ENCODE data around the gene SMAGP.
A peak's percentile ranks its signal among the peaks of the same experiment; 100 is the strongest.
"Not testable (repeated sequence)": the region's sequence is repeated elsewhere in the genome, so short reads cannot be mapped to it uniquely, and the experiment has no call there.

SMAGP gene

DNA sequence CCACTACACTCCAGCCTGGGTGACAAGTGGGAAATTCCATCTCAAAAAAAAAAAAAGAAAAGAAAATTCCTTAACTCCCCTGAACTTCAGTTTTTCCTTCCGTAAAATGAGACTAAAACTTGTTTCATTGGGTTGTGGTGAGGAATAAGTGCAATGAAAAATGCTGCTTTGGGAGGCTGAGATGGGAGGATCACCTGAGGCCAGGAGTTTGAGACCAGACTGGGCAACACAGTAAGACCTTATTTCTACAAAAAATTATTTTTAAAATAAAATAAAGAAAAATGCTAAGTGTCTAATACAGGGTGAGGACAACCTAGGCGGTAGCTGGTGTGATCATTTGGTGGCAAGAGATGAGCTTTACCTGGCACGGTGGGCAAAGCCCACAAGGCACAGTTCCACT, 6.9 kb downstream of the SMAGP start:
- DNase-seq: no peak

DNA sequence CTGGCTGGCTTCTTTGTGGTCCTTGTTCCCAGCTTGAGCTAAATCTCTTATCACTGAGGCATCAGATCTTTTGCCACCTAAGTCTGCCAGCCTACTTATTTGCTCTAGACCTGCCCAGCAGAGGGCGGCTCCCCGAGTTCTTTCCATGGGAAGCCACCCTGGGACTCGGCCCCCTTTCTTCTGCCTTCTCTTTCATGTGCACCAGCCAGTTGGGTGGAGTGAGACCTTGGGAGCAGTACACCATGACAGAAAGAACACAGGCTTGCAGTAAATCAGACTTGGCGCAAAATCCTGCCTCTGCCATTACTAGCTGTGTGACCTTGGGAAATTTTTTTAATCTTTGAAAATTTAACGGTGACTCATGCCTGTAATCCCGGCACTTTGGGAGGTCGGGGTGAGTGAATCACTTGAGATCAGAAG, 7.4 kb downstream of the SMAGP start:
- DNase-seq: no peak

DNA sequence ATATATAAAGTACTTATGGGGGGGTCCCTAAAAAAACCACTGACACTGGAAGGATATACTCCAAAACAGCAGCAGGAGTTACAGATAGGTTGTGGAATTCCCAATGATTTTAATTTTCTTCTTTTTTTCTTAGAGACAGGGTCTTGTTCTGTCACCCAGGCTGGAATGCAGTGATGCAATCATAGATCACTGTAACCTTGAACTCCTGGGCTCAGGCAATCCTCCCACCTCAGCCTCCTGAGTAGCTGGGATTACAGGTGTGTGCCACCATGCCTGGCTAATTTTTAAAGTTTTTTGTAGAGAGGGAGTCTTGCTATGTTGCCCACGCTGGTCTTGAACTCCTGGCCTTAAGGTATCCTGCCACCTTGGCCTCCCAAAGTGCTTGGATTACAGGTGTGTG, 10.6 kb downstream of the SMAGP start:
- not testable (repeated sequence) for DNase-seq

DNA sequence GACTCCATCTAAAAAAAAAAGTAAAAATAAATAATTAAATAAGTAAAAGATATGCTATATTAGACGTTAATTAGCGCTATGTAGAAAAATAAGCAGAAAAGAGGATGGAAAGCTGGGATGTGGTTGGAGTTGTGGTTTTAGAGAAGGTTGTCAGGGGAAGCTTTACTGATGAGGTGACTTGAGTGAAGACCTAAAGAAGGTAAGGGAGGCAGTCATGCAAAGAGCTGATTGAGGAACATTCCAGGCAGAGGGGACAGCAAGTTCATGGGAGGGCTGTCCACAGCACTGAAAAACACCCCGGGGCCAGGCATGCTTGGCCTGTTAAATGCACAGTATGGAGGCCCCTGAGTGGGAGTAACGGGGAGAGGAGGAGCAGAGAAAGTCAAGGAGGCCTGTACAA, 15.7 kb downstream of the SMAGP start:
- no peak for DNase-seq

DNA sequence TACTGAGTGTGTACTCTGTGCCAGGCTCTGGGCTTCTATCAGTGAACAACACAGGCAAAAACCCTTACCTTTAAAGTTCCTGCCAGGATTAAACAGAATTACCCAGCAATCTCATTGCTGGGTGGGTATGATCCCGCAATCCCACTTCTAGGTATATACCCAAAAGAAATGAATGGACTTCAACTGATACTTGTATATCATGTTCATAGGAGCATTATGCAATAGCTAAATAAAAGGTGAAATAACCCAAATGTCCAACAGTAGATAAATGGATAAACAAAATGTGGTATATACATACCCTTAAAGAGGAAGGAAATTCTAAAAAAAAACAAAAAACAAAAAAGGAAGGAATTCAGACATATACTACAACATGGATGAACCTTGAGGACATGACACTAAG, 16.9 kb downstream of the SMAGP start:
- DNase-seq: no peak

DNA sequence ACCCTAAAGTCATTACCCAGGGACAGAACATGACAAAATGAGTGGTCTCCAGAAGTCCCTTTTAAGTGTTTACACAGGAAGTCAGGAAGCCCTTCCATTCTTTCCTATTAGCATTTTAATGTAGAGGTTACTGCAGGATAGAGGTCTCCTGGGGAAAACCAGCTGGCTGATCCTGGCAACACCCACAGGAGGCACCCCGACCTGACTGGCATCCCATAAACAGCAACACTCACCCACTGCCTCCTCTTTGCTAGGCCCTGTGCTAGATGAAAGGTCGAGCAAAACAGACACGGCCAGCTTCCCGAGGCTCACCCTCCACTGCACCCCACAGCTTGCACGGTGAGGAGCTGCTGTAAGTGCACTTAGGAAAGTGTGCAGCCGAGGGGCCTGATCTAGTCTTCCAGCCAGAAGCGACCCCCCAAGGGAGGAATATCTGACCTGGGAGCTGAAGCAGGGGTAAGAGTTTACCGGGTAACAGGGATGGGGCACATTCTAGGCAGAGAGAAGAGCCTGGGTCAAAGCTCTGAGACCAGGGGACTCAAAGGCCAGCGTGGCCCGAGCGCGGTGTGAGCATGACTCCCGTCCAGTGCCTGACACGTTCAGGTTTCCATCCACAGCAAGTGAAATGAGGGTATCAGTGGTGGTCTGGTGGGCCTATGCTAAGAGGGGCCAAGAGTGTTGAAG, 22.6 kb downstream of the SMAGP start:
- no peak for DNase-seq

DNA sequence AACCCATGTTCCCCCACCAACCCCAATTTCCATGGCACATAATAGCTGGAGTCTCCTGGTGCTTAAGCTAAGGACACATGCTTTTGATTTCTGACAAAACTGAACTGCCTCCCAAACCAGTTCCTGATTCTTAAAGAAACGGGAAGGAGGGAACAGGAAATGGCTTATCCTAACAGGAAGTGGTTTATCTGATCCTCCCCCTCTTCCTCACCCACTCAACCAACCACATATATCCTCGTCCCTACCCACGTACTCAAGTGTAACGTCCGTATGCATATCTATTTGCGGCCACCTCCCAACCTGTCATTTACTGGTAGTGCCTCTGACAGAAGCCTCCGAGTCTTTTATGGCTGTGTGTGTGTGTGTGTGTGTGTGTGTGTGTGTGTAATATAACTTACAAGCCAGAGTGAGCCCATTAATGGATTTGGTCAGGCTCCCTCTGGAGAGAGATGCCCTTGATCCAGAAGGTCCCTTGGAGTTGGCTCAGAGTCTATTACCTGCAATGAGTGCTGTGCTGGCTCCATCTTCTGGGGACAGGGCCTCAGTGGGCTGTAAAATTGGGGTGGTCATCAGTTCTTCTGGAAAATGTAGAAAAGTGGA, 23.9 kb downstream of the SMAGP start:
- DNase-seq: no peak

DNA sequence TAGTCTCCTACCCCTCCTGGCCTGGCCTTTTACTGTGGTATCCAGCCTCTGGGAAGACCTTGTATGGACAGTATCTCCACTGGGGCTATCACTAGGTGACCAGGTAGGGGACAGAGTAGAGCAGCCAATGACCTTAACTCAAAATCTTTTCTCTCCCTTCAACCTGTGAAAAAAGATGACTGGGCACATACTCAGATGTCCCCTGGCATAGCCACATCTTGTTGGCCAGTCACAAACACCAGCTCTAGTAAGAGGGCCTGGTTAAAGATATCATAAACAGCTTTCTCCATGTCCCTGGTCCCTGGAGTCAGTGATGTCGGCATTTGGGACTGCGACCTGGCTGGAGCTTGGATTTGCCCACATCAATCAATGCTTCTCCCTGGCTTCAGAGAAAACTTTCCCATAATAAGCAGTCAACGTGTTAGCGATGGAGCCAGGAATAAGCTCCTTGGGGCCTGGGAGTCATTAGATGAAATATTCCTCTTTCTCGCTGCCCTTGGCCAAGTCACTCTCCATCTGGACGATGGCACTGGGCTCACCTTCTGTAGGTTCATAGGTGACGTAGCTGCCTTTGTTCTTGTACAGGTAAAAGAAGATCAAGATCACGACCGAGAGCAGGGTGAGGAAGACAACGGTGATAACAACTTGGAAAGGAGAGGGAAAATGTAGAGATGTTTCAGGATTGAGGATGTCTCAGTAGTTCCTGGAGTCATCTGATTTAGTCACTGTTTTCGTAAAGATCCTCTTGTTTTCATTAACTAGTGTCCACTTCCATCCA, 24.6 kb downstream of the SMAGP start:
- DNase-seq: no peak

DNA sequence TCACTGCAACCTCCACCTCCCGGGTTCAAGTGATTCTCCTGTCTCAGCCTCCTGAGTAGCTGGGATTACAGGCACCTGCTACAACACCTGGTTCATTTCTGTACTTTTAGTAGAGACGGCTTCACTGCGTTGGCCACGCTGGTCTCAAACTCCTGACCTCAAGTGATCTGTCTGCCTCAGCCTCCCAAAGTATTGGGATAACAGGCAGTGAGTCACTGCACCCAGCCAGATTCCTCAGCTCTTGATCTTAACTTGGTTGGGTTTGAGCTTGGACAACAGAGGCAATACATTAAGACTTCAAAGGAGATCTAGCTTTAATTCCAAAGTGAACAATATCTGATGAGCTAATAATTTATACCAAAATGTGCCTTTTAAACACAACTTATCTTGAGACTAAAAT, 25.9 kb downstream of the SMAGP start:
- no peak for DNase-seq

DNA sequence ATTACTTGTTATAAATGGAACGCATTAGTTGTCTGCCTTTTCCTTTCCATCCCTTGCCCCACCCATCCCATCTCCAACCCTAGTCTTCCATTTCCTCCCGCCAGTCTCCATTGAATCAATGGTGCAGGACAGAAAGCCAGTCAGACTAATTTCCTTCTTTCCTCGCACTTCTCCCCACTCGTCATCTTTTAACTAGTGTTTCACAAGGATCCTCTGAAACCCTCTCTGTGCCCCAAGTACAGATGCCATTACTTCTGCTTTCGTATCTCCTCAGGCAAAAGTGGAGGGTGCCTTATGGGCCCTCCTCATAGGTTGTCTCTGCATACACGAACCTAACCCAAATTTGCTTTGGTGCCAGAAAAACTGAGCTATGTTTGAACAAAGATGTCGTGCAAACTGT, 27.3 kb downstream of the SMAGP start:
- DNase-seq: no peak

DNA sequence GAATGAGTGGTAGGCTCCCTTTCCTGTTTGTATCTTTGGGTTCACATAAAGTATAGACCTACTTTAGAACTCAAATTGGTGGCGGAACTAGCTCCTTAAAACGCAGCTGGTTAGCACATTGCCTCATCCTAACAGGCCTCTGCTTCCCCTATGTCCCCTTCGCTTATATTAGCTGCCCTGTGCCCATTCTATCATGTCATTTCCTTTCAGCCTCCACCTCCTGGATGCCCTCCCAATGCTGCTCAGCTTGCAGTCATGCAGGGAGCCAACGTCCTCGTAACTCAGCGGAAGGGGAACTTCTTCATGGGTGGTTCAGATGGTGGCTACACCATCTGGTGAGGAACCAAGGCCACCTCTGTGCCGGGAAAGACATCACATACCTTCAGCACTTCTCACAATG, 28.1 kb downstream of the SMAGP start:
- DNase-seq: no peak

DNA sequence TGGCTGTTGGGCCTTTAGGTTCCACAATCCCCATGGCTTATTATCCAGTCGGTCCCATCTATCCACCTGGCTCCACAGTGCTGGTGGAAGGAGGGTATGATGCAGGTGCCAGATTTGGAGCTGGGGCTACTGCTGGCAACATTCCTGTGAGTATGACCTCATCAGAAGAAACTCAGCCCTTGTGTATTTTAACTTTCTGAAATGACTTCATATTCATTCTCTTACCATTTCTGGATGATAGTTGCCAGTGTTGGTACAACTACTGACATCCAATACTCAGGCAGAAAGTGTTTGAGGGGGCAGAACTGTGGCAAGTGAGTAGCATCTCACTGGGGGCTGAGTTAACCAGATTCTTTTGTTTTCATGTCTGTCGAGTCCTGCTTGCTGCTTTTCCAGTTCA, 29.2 kb downstream of the SMAGP start:
- DNase-seq: no peak

DNA sequence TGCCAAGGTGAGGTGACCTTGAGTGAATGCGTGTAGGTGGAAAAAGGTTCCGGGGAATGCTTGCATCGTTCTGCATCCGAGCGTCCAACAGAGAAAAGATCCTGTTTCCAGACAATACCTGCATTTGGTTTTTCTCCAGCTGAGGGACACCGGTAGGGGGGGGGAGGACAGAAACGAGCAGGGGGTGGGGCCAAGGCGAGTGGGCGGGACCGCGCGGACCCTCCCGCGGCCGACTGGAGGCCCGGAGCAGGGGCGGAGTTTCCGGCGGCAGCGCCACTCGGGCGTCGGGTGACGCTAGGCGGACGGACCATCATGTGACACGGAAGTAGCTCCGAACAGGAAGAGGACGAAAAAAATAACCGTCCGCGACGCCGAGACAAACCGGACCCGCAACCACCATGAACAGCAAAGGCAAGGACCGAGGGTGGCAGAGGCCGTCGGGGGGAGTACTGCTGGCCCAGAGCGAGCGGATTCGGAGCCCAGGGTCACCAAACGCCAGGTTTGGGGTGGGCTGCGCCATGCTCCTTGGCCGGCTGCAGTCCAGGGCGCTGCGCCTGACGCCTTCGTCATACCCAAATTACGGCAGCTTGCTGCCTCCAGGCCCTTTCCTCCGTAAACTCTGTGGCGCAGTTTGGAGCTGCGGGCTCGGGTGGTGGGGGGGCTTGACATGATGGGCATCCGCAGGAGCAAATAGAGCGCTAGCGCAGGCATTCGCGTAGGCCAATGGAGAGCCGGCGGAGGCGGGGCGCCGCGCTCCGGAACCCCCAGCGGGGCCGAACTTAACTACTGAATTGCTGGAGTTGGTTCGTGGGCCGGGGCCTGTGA, 31.5 kb downstream of the SMAGP start, which contains the start of gene DAZAP2:
DAZAP2 (plus strand) TSS at position 317 of the 825 bp plus-strand sequence; CDS start at position 399, 82 bp downstream.
- peak; percentile 95 for DNase-seq

DNA sequence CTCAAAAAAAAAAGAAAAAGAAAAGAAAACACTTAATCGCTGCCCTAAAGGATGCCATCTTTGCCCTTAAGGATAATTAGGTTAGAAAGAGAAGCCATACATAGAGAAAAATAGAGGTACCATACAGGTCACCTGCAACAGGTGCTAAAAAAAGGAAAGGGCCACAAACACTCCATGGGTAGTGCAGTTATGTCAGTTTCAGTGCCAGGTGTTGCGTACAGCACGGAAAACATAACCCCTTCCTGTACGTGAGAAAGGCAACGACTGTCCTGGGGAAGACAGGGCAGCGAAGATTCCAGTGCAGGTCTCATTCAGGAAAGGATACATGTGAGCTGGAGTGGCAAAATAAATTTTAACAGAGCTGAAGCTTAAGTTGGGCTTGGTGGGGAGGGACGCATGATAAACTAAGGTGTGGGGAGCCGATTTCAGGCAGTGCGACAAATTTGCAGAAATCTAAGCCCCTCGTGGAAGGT, 32.1 kb downstream of the SMAGP start:
- DNase-seq: no peak

DNA sequence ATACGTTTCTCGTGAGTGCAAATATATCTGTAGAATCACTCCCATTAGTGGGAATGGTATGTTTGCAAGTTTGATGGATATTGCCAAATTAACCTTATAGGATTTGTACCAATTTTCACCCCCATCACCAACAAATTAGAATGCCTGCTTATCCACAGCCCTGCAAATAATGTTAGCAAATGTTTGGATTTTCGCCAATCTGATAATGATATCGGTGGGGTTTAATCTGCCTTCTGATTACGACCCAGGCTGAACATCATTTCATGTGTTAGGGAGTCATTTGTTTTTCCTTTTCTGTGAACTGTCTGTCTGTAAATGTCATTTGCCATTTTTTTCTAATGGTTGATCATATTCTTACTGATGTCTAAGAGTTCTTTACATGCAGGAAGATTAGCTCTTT, 35.7 kb downstream of the SMAGP start:
- no peak for DNase-seq

DNA sequence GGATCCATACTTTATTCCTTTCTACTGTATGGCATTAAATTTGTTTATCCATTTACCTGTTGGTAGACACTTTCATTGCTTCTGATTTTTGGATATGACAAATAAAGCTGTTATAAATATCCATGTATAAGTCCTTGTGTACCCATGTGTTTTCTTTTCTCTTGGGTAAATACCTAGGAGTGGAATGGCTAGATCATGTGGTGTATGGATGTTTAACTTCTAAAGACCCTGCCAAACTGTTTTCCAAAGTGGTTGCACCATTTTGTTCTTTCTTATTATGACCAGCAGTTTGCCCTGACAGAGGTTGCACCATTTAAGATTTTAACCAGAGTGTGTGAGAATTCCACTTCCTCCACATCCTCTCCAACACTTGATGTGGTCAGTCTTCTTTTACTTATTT, 37.6 kb downstream of the SMAGP start:
- no peak for DNase-seq

DNA sequence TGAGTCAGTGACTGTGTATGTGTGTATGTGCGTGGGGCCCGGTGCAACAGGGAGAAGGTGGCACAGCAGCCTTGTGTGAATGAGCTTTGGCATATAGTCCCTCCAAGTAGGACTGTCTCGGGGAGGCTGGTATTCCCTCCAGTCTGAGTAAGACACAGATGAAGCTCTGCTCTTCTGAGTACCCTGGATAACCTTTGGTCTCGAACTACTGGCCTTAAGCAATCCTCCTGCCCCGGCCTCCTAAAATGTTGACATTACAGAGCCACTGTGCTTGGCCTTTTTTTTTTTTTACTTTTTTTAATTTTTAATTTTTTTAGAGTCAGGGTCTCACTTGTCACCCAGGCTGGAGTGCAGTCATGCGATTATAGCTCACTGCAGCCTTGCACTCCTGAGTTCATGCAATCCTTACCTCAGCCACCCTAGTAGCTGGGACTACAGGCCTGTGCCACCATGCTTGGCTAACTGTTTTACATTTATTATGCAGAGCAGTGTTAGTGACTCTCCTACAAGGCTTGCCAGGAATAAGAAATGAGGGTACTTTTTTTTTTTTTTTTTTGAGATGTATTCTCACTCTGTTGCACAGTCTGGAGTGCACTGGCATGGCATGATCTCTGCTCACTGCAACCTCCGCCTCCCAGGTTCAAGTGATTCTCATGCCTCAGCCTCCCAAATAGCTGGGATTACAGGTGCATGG, 41.0 kb downstream of the SMAGP start:
- DNase-seq: no peak

DNA sequence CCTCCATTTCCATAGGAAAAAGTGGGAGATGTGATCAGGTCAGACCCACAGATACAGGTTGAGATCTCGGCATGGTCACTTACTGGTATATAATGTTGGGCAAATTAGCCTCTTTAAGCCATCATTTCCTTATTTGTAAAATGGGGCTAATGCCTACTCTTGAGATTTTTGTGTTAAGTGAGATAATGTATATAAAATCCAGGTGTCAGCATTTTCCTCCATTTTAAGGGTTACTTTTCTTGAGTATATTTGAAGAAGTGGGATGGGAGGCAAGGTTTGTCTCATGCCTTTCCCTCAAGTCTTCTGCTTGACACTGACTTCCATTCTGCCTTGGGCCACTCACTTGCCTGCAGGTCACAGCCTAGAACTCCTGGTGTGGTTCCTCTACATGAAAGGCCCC, 42.3 kb downstream of the SMAGP start:
- DNase-seq: no peak

DNA sequence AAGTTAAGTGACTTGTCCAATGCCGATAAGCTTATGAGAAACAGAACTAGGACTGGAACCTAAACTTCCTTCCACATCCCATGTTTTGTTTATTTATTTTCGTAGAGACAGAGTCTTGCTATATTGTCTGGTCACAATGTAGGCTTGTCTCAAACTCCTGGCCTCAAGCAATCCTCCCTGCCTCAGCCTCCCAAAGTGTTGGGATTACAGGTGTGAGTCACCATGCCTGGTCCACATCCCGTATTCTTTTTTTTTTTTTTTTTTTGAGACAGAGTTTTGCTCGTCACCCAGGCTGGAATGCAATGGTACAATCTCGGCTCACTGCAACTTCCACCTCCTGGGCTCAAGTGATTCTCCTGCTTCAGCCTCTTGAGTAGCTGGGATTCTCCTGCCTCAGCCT, 43.1 kb downstream of the SMAGP start:
- DNase-seq: not testable (repeated sequence)

DNA sequence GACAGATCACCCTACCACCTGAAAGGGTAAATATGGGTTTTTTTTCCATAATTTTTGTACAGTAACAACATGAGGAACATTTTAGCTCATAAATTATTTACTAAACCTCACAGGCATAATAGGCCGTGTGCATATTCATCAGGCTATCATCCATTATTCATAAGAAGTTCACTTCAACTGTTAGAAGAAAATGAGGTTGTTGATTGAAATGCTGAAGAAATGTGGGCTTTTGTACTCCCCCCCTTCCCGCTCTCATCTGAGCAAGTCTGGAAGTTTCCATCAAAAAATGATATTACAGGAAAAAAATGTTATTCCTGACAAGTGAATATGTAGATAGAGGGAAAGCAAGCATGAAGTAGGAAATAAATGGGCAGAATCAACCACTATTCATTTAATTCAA, 44.4 kb downstream of the SMAGP start:
- no peak for DNase-seq

DNA sequence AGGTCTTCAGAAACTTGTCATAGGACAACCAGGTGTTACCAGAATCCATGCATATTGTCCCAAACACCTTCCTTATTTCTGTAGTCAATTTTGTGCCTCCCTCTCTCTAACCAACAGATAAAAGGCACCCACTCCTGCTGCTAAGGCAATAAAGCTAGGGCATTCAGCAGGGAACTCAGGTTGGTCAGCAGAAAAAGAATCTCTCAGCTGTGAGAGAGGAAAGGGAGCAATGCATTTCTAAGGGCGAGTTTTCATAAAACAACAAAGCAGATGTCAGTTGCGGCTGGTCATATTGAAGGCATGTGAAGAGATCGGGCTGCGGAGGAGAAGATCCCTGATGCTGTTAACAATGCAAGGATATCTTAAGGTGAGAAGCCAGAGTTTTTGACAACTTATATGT, 45.0 kb downstream of the SMAGP start:
- no peak for DNase-seq

DNA sequence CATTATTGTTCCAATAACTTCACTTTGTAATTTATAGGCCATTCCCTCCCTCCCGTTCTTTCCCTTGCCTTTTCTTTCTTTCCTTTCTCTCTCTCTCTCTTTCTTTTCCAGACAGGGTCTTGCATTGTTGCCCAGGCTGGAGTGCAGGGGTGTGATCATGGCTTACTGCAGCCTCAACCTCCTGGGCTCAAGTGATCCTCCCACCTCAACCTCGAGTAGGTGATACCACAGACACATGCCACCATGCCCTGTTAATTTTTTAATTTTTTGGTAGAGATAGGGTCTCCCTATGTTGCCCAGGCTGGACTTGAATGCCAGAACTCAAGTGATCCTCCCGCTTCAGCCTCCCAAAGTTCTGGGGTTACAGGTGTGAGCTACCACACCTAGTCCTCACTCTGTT, 45.6 kb downstream of the SMAGP start:
- DNase-seq: no peak

DNA sequence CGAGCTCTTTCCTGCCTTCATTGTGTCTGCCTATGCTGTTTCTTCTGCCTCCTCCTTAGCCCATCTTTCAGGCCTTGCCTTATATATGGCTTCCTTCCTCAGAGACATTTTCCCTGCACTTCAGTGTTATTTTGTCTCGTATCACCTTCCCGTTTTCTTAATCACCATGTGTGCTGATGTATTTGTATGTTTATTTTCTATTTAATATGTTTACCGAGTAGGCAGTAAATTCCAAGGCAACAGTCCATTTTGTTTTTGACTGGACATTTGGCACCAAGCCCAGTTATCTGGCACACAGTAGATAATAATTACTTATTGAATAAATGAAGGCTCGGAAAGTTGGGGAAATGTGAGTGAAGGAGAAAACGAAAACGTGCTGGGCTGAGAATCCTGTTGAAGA, 47.8 kb downstream of the SMAGP start:
- no peak for DNase-seq

Data from NCI-H2171 (cell line).